NCI-H446 (cell line): ENCODE measurements around the gene SYT17.

Source experiments
- DNase-seq, 2 experiments: peaks; one replicate each; lab custom pipeline; 2025; lab: John Stamatoyannopoulos, UW

Gene SYT17, protein sequence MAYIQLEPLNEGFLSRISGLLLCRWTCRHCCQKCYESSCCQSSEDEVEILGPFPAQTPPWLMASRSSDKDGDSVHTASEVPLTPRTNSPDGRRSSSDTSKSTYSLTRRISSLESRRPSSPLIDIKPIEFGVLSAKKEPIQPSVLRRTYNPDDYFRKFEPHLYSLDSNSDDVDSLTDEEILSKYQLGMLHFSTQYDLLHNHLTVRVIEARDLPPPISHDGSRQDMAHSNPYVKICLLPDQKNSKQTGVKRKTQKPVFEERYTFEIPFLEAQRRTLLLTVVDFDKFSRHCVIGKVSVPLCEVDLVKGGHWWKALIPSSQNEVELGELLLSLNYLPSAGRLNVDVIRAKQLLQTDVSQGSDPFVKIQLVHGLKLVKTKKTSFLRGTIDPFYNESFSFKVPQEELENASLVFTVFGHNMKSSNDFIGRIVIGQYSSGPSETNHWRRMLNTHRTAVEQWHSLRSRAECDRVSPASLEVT

DNA sequence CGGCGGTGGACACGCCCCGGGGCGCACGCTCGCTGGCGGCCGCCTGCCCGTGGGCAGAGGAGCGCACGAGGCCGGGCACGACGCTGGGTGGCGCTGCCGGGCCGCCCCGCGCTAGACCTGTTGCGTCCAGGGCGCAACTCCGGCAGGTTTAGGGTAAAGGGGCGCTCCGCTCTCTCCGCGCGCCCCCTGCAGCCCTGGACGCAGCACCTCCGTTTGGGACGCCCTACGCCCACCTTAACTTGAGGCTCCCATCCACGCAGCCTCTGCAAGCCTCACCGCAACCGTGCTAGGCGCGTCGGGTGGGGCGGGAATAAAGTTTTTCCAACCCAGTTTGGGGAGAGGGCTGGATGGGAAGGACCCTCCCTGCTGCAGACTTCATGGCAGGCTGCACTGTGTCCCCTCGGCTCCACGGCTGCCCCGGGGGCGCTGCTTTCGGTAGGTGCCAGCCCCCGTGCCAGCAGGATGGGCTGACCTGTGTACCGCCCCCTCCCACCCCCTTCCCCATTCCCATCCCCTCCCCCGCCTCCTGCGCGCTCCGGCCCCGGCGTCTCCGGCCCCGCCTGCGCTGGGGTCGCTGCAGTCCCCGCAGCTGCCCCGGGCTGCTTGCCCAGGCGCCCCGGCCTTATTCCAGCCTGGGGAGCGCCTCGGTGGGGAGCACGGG lies at the start of gene SYT17:
TSS of gene SYT17 (plus strand) at position 531 of the 661 bp plus-strand sequence. CDS start 407 bp downstream, outside the sequence.
- DNase-seq: no peak

DNA sequence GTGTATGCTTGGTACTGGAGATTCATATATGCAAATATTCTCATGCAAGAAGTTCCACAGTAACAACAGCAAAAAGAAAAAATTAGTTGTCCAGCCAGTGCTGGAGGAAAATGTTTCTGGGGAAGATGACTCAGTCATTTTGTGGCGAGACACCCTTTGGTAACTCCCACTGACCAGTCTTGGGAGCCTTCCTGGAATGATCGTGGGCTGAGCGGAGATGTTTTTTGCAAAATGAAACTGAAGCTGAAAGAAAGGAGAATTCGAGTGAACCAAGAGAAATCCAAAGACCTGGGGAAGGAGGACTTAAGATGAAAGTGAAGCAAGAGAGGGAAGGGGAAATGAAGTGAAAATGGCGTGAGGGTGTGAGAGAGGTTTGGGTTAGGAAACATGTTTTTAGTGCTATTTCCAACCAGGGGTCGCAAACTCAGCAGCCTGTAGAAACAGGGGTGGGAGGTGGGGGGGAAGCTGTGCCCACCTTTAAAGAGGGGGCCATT lies 49.1 kb upstream of the SYT17 start:
- DNase-seq: no peak

DNA sequence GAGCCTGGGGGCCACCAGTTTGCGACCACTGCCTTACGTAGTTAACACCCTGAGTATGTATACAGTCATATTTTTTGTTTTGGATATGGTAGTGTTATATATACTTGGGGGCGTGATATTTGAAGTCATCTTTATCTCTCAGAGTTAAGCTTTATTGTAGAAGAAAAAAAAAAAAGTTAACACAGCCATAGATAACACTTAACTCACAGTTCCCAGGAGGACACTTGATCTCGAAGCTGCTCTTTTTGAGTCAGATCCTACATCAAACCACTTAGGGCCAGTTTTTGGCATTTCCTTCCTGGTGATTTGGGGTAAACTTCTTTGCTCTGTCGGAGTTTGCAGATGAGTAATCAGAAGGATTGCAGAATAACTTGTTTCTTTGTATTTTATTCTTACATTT lies 48.5 kb upstream of the SYT17 start:
- no peak for DNase-seq

- DNase-seq: no peak
Observed at GRCh38 chr16:19123535-19124178, 44.4 kb upstream of the SYT17 start.

DNA sequence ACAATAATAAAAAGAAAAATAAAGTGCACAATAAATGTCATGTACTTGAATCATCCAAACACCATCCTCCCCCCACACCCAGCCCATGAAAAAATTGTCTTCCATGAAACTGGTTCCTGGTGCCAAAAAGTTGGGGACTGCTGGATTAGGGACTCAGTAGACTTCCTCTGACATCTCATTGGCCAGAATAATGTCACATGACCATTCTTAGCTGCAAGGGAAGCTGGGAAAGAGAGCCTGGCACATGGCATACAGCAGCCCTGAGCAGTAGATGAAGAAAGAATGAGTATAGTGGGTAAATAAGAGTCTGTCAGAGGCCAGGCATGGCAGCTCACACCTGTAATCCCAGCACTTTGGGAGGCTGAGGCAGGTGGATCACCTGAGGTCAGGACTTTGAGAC lies 41.7 kb upstream of the SYT17 start:
- DNase-seq: no peak

DNA sequence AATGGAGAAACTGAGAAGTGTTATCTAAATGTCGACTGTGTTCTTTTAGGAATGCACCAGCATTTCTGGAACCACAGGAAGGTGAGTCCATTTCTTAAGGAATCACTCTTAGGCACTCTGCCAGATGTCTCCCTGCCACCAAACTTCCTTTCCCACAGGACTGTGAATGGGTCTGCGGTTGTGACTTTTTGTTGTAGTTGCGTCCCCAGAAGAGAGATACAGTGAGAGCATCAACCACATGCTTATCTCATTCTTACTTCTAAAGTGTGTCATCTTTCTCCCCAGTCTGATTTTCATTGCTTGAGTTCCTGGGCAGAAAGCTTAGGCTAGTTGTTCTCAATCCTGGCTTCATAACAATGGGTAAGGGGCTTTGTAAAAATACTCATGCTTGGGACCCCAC lies 40.8 kb upstream of the SYT17 start:
- no peak for DNase-seq

- no peak for DNase-seq
Observed at GRCh38 chr16:19127674-19128131, 40.3 kb upstream of the SYT17 start.

DNA sequence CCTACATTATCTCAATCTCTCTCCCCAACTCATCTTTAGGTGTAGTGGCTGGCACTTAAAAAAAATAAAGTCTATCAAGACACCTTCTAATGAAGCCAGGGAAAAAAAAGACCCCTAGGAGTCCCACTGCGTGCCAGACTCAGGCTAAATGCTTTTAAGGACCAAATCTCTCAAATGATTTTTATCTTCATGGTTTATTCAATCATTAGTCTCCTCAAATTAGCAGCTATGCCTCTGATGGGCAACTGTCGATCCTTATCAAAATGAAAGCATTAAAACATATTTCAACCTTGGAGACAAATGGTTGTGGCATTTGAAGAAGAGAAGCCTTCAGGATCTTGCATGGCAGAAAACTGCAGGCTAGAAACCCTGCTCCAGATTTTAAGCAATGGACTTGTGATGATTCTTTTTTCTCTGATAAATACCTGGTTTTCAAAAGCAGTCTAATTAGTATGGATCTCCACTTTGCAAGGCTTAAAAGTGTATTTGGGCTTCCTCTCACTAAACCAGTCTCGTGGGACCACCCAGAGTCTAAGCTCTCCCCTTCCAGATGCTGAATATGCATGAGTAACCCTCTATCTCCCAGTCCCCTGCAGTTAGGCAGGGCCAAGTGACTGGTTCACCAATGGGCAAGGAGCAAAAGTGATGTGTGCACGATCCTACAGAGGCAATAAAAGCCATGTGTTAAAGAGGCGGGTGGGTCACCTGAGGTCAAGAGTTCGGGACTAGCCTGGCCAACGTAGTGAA lies 39.4 kb upstream of the SYT17 start:
- DNase-seq: no peak

- DNase-seq: no peak
Observed at GRCh38 chr16:19130385-19130784, 37.7 kb upstream of the SYT17 start.

DNA sequence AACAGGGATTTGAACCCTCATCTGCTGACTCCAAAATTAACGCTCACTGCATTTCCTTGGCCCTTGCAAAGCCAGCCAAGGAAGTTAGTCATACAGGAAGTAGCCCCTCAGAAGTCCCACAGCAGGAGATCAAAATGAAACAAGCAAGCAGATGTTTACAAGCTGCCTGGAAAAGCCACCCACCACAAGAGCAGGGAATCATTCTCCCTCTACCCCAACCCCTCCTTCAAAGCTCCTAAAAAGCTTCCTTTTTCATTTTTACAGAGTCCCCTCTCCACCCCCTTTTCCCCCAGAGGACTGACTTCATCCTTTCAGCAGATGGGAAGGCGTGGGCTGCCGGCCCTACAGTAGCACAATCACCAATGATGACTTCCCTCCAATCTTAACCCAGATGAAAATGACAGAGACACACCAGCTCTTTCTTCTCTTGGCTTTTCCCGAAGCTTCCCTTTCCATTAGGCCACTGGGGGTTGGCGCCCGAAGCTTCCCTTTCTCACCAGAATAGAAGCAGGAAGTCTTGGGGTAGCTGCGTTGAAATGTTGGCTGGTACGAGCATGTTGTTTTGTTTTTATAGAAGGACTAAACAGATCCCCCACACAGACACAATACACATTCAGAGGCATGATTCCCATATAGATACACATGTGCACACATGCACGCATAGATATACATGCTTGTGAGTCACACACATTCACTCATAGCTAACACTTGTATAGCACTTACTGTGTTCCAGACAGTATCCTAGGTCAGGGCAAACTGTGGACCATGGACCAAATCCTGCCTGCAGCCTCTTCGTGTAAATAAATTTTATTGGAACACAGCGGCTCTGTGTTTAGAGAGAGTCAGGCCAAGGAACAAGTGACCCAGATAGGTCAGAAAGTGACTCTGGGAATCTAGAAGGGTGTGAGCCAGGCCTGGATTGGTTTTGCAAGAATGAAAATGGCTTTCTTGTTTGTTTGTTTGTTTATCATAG lies 36.9 kb upstream of the SYT17 start:
- DNase-seq: no peak

DNA sequence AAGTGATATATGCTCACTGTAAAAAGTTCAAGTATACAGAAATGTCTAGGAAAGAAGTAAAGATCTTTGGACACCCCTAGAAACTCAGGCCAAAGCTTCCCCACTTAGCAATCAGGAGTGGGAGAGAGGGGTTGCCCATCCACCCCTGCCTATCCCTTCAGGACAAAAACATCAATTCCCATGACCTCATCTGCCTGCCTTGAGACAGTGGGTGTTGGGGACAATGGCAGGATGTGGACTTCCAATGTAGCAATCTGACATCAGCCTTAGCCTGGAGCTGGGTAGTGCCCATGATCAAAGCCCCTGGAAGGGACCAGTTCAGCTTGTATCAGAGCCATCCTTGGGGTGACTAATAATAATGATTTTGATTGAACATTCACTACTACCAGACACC lies 36.2 kb upstream of the SYT17 start:
- DNase-seq: no peak

- no peak for DNase-seq
Observed at GRCh38 chr16:19132255-19132654, 35.8 kb upstream of the SYT17 start.

DNA sequence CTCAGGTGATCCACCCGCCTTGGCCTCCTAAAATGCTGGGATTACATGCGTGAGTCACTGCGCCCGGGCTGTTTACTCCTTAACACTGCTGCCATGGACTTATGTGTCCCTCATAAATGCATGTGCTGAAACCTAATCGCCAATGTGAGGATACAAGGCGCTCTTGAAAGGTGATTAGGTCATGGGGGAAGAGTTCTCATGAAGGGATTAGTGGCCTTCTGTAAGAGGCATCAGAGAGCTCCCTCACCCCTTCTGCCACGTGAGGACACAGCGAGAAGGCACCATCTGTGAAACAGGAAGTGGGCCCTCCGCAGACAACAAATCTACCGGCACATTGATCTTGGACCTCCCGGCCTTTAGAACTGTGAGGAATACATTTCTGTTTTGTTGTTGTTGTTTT lies 35.1 kb upstream of the SYT17 start:
- DNase-seq: no peak

DNA sequence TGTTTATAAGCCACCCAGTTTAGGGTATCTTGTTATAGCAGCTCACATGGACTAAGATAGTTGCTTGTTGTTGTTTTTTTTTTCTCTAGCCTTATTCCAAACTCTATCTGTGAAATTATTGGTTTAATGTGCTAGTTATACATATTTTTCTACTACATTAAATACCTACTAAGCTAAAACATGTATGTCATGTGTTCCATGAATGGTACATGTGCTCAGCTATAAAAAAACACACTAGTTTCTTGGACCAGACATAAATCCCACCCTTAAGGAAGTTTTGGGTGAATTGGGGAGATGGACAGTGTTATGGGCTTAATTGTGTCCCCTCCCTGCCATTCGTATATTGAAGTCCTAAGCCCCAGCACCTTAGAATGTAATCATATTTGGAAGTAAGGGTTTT lies 34.4 kb upstream of the SYT17 start:
- DNase-seq: no peak

- no peak for DNase-seq
Observed at GRCh38 chr16:19135201-19135842, 32.7 kb upstream of the SYT17 start.

DNA sequence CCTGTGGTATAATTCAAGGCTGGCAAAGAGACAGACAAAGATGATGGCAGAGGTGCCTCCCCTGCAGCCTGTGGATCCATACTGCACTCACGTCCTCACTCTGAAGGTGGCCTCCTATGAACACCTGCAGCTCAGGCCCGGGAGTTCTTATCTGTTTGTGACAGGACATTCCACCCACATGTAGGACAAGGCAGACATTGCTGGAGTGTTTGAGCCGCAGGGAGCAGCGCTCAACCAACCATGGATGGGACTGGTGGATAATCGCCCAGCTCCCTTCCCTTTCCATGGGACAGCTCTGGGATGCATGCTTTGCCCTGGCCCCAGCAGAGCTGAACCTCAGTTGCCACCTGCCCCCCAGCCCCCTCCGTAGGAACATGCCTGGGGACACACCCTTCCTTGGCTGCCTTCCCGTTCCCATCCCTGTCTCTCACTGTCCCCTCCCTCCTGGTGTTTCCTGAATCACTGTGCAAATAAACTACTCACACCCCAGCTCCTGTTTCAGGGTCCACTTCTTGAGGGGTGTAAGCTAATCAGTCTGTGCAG lies 32.1 kb upstream of the SYT17 start:
- DNase-seq: no peak

- no peak for DNase-seq
Observed at GRCh38 chr16:19136549-19137196, 31.4 kb upstream of the SYT17 start.

DNA sequence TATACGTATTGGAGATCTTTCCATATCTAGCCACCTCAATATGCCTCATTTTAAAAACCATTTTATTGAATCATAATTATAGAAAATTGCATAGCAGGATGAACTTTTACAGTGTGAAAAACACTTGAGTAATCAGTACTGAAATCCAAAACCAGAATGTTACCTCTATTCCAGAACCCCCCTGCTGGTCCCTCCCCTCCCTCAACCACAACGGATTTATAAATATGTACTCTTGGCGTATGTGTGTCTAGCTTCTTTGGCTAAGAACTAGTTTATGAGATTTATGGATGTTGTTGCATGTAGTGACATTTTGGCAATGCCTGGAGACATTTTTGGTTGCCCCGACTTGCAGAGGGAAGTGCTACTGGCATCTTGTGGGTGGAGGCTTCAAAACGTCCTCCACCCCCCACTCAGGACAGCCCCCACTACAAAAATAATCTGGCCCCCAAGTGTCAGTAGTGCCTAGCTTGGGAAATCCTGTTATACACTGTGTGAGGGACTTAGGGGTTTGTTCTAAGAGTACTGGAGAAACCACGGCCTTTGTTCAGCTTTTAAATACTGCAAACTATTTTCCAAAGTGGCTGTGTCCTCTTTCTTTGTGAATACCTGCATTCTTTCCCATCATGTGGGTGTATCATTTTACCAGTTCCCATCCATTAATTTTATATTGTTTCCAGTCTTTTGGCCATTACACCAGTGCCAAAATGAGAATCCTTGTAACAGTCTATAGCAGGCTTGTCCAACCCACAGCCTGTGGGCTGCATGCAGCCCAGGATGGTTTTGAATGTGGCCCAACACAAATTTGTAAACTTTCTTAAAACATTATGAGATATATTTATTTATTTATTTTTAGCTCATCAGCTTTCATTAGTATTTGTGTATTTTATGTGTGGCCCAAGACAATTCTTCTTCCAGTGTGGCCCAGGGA lies 30.6 kb upstream of the SYT17 start:
- DNase-seq: no peak
